Stimulated activated CD4-positive, alpha-beta T cell treated with anti-CD3 and anti-CD28 coated beads, Interleukin-4, amount 100 ng/mL, for 48 hours (primary cell): Measurements from ENCODE around the gene RHO.

Experiments used
- DNase-seq, 2 donors: peaks; one replicate each; pipeline ENCODE4 v3.0.0-alpha.2; 2020; ENCODE audit warnings: low read depth in 2 of 2

RHO gene

GRCh38 chr3:129577366-129577765 is 48.9 kb downstream of the RHO start:
- DNase-seq = no peak

- DNase-seq = no peak
Measured at GRCh38 chr3:129577925-129578786, 49.7 kb downstream of the RHO start.

GRCh38 chr3:129579991-129580390 is 51.6 kb downstream of the RHO start:
- no peak for DNase-seq

- no peak for DNase-seq
Measured at GRCh38 chr3:129581623-129582022, 53.2 kb downstream of the RHO start.

- DNase-seq = no peak
Measured at GRCh38 chr3:129582799-129583198, 54.4 kb downstream of the RHO start.

GRCh38 chr3:129583289-129583688 is 54.9 kb downstream of the RHO start:
- DNase-seq = no peak

GRCh38 chr3:129584631-129585030 is 56.2 kb downstream of the RHO start:
- no peak for DNase-seq
